B cell (primary cell): ENCODE results near the gene BPIFB3. TPM values are rescaled to one million over a fixed set of nuclear protein-coding genes. Genes with fewer than 3 reads are reported as not detected.

Experiments
- ATAC-seq: fragments of 200-7000 bp; cut with Tn5 transposase; one replicate; pipeline ENCODE4 v1.10.0; 2021; ENCODE audit warnings: low read depth, mild to moderate bottlenecking, moderate number of reproducible peaks, moderate library complexity
- CTCF ChIA-PET: fragments of 350-600 bp; sonication (Branson Sonifier 250); formaldehyde crosslinking; loops from one replicate; lab custom pipeline; 2021; ENCODE audit warnings: antibody characterized with exemption, inconsistent platforms; lab: Charles Lee
- POLR2A ChIA-PET: fragments of 350-600 bp; sonication (Branson Sonifier 250); formaldehyde crosslinking; loops from one replicate; lab custom pipeline; 2021; ENCODE audit warnings: antibody characterized with exemption; lab: Charles Lee
- DNase-seq: peaks from one replicate; pipeline ENCODE4 v3.0.0; 2013
- H2AFZ ChIP-seq: 2 replicates; pipeline ENCODE4 v1.6.1; 2012; ENCODE audit warnings: mild to moderate bottlenecking, low read depth, low read length; ENCODE audit not compliant: insufficient read depth, poor library complexity, severe bottlenecking
- H3K27ac ChIP-seq, 2 donors: 1 replicate in 1 of 2; 2 replicates in 1 of 2; pipeline ENCODE4 v1.5.1; 2012 to 2013; ENCODE audit warnings: low read length in 2 of 2, mild to moderate bottlenecking in 2 of 2, moderate library complexity in 1 of 2
- H3K27me3 ChIP-seq, 4 experiments: fragments of 200-600 bp in 1 of 4; sonication (generic) in 1 of 4; replicated peaks in 1 of 4; 1 replicate in 2 of 4; 2 replicates in 2 of 4; pipeline versions ENCODE4 v1.6.1 to v1.7.0; 2013 to 2016; ENCODE audit warnings: low read length in 3 of 4, mild to moderate bottlenecking in 2 of 4, mixed read lengths in 1 of 4, moderate library complexity in 1 of 4; ENCODE audit not compliant: insufficient read depth in 4 of 4, control insufficient read depth in 3 of 4; ENCODE audit errors: control extremely low read depth in 1 of 4
- H3K36me3 ChIP-seq, 2 experiments: replicated peaks in 1 of 2; 1 replicate in 1 of 2; 2 replicates in 1 of 2; pipeline versions ENCODE4 v1.6.1 to v1.7.1; 2013; ENCODE audit warnings: low read length in 1 of 2; ENCODE audit not compliant: insufficient read depth in 2 of 2, control insufficient read depth in 1 of 2; ENCODE audit errors: control extremely low read depth in 1 of 2, extremely low read depth in 1 of 2
- H3K4me1 ChIP-seq, 2 donors: fragments of 200-600 bp in 1 of 2; sonication (generic) in 1 of 2; 1 replicate in 1 of 2; 2 replicates in 1 of 2; pipeline versions ENCODE4 v1.5.1 to v1.6.1; 2013 to 2017; ENCODE audit warnings: low read length in 2 of 2; ENCODE audit not compliant: control insufficient read depth in 2 of 2, insufficient read depth in 2 of 2
- H3K4me2 ChIP-seq: replicated peaks from 2 replicates; pipeline ENCODE3; 2012; ENCODE audit warnings: mild to moderate bottlenecking, low read depth, low read length; ENCODE audit not compliant: poor library complexity, severe bottlenecking
- H3K4me3 ChIP-seq, 5 experiments: fragments of 200-600 bp in 1 of 5; sonication (generic) in 1 of 5; 1 replicate in 3 of 5; 2 replicates in 2 of 5; pipeline versions ENCODE4 v1.5.1 to v1.7.0; 2011 to 2016; ENCODE audit warnings: low read length in 4 of 5, mild to moderate bottlenecking in 4 of 5, low read depth in 2 of 5, control low read depth in 1 of 5, moderate library complexity in 1 of 5; ENCODE audit not compliant: insufficient read depth in 1 of 5; ENCODE audit errors: control extremely low read depth in 1 of 5, extremely low read depth in 1 of 5
- H3K79me2 ChIP-seq: fragments of 200-600 bp; sonication (generic); one replicate; pipeline ENCODE4 v1.6.0; 2016; ENCODE audit warnings: low read length; ENCODE audit not compliant: control insufficient read depth, insufficient read depth
- H3K9ac ChIP-seq: fragments of 200-600 bp; sonication (generic); 2 replicates; pipeline ENCODE4 v1.6.1; 2017; ENCODE audit warnings: mild to moderate bottlenecking, low read length, moderate library complexity
- H3K9me3 ChIP-seq, 3 donors: one replicate each; pipeline versions ENCODE4 v1.6.1 to v1.7.1; 2013; ENCODE audit warnings: low read length in 2 of 3; ENCODE audit not compliant: control insufficient read depth in 2 of 3, insufficient read depth in 1 of 3; ENCODE audit errors: control extremely low read depth in 1 of 3
- H4K20me1 ChIP-seq: 2 replicates; pipeline ENCODE4 v1.6.0; 2012; ENCODE audit warnings: mild to moderate bottlenecking, low read length; ENCODE audit not compliant: insufficient read depth, control insufficient read depth, poor library complexity, severe bottlenecking
- H3K27ac Mint-ChIP-seq: one replicate; pipeline ENCODE4 v1.8.0; 2021; ENCODE audit warnings: mixed read lengths
- H3K27me3 Mint-ChIP-seq: one replicate; pipeline ENCODE4 v1.8.0; 2021; ENCODE audit warnings: mixed read lengths
- H3K4me1 Mint-ChIP-seq: one replicate; pipeline ENCODE4 v1.8.0; 2021; ENCODE audit warnings: mixed read lengths
- H3K4me3 Mint-ChIP-seq: one replicate; pipeline ENCODE4 v1.8.0; 2021; ENCODE audit warnings: mixed read lengths
- H3K9me3 Mint-ChIP-seq: one replicate; pipeline ENCODE4 v1.8.0; 2022; ENCODE audit warnings: mixed read lengths; ENCODE audit not compliant: insufficient read depth
- CTCF ChIP-seq: fragments of 200-600 bp; IDR thresholded peaks from one replicate; pipeline ENCODE4 v1.8.0; 2022; ENCODE audit warnings: antibody characterized with exemption, mild to moderate bottlenecking
- EZH2 ChIP-seq: IDR thresholded peaks from 2 replicates; pipeline ENCODE4 v1.6.1; 2012; ENCODE audit warnings: borderline replicate concordance, low read depth, mild to moderate bottlenecking, moderate library complexity, low read length; ENCODE audit not compliant: insufficient read depth, poor library complexity, severe bottlenecking
- WGBS: methylation state at CpG from one replicate; pipeline ENCODE4 v1.1.5; 2013; ENCODE audit warnings: missing lambda C conversion rate; ENCODE audit not compliant: insufficient coverage; 5-methylcytosine and 5-hydroxymethylcytosine counted together
- intact Hi-C: fragments of 100-400 bp; cut with micrococcal nuclease; formaldehyde crosslinking; loops from one replicate; pipeline ENCODE4 v1.10.0; 2022
- polyA plus RNA-seq: library from polyadenylated mRNA; depleted of rRNA; stranded (reverse); fragments of >200 nt; gene quantifications from 2 replicates; pipeline ENCODE4 v1.2.3, GENCODE V29; 2012
- total RNA-seq, 2 donors: library from RNA; stranded (reverse); fragments of 120-200 nt in 1 of 2; gene quantifications; 1 replicate in 1 of 2; 2 replicates in 1 of 2; pipeline versions ENCODE4 v1.2.3 to v1.2.4, GENCODE V29; 2013 to 2022

BPIFB3 gene
- total and polyA plus RNA-seq, 2 donors (not counting 1 experiment from before 2014, with no cell fraction given), result not detected

GRCh38 chr20:33038243-33038642 lies 15.5 kb upstream of the BPIFB3 start:
- no peak overlapping the region for H3K27ac Mint-ChIP-seq
- H3K4me3 Mint-ChIP-seq, result no peak overlapping the region
- H4K20me1 ChIP-seq, result no peaks in the 10 kb centered on the region
- no peaks in the 10 kb centered on the region for H3K79me2 ChIP-seq
- DNase-seq, result no peak
- no peak overlapping the region for H3K27ac ChIP-seq
- peaks cover 2% of the 10 kb centered on the region for H3K9me3 Mint-ChIP-seq
- 99% methylated on average over 4 of the region's 4 CpGs for WGBS
- H3K27me3 ChIP-seq, result no peaks in the 10 kb centered on the region
- ChIA-PET POLR2A (no interaction called here), CTCF (no interaction called here)
- H3K9ac ChIP-seq, result no peak overlapping the region
- no peak for TF ChIP-seq EZH2
- TF ChIP-seq CTCF, result no peak
- peaks cover 0 to 7% (median 3%) of the 10 kb centered on the region in 3 donors for H3K9me3 ChIP-seq
- intact Hi-C loops, result no loop called here
- no peak for ATAC-seq
- H3K4me3 ChIP-seq, result no peak overlapping the region
- no peaks in the 10 kb centered on the region for H3K4me1 Mint-ChIP-seq
- H3K4me1 ChIP-seq, result no peaks in the 10 kb centered on the region
- peaks cover 12% of the 10 kb centered on the region for H3K27me3 Mint-ChIP-seq
- H3K36me3 ChIP-seq, result no peaks in the 10 kb centered on the region
- no peak overlapping the region for H3K4me2 ChIP-seq
- H2AFZ ChIP-seq, result no peak overlapping the region

GRCh38 chr20:33042430-33042829 lies 11.3 kb upstream of the BPIFB3 start:
- peaks cover 14% of the 10 kb centered on the region for H3K9me3 Mint-ChIP-seq

More at GRCh38 chr20:33042430-33042829, 11.3 kb upstream of the BPIFB3 start:
- no peak for ATAC-seq
- Histone ChIP-seq H3K9ac (no peak overlapping the region), H2AFZ (no peak overlapping the region), H3K4me3 (no peak overlapping the region), H3K27ac (no peak overlapping the region), H3K79me2 (no peaks in the 10 kb centered on the region), H3K4me1 (no peaks in the 10 kb centered on the region), H3K9me3 (peaks cover 0 to 31% (median 13%) of the 10 kb centered on the region in 3 donors), H3K36me3 (no peaks in the 10 kb centered on the region), H4K20me1 (no peaks in the 10 kb centered on the region), H3K27me3 (no peaks in the 10 kb centered on the region), H3K4me2 (no peak overlapping the region)
- Mint-ChIP-seq H3K4me1 (no peaks in the 10 kb centered on the region), H3K27ac (no peak overlapping the region), H3K27me3 (peaks cover 10% of the 10 kb centered on the region), H3K4me3 (no peak overlapping the region)
- intact Hi-C loops, result no loop called here
- POLR2A ChIA-PET, result no interaction called here
- no peak for DNase-seq
- CTCF ChIA-PET, result interaction anchor here (0.9 kb wide), 1 partner anchor 140 kb away, joined by 3 read pairs; no protein-coding TSS in a partner anchor
- no peak for TF ChIP-seq EZH2
- no peak for TF ChIP-seq CTCF
- WGBS, result 92% methylated on average over 2 of the region's 3 CpGs
